ENCODE results near the gene HNRNPF.
"Not testable (repeated sequence)": the region's sequence is repeated elsewhere in the genome, so short reads cannot be mapped to it uniquely, and the experiment has no call there.

The HNRNPF gene

DNA sequence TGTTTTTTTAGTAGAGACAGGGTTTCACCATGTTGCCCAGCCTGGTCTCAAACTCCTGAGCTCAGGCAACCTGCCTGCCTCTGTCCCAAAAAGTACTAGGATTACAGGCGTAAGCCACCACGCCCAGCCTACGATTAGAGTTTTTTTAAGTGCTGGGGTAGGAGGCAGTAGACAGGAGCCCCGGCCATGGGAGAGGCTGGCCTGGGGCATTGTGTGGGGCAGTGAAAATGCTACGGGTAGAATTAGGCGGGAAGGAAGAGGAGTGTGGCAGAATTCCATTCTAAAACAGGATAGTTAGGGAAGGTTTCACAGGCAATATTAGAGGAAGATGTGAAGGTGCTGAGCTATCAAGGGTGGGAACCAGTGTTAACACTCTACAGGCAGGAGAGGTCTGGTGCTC is 68.9 kb downstream of the HNRNPF start:
- TF ChIP-seq, protein P1, sequence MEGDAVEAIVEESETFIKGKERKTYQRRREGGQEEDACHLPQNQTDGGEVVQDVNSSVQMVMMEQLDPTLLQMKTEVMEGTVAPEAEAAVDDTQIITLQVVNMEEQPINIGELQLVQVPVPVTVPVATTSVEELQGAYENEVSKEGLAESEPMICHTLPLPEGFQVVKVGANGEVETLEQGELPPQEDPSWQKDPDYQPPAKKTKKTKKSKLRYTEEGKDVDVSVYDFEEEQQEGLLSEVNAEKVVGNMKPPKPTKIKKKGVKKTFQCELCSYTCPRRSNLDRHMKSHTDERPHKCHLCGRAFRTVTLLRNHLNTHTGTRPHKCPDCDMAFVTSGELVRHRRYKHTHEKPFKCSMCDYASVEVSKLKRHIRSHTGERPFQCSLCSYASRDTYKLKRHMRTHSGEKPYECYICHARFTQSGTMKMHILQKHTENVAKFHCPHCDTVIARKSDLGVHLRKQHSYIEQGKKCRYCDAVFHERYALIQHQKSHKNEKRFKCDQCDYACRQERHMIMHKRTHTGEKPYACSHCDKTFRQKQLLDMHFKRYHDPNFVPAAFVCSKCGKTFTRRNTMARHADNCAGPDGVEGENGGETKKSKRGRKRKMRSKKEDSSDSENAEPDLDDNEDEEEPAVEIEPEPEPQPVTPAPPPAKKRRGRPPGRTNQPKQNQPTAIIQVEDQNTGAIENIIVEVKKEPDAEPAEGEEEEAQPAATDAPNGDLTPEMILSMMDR (IDR thresholded peaks at IDR 0.05; ENCODE audit: control extremely low read depth, extremely low read depth, low read depth, missing control alignments), result no peak
- ChIA-PET POLR2A (no interaction called here), CTCF (interaction anchor here (1.1 kb wide), 1 partner anchor 56 kb away, joined by 3 read pairs; no protein-coding TSS in a partner anchor)
- DNase-seq (ENCODE audit: extremely low spot score), result no peak

DNA sequence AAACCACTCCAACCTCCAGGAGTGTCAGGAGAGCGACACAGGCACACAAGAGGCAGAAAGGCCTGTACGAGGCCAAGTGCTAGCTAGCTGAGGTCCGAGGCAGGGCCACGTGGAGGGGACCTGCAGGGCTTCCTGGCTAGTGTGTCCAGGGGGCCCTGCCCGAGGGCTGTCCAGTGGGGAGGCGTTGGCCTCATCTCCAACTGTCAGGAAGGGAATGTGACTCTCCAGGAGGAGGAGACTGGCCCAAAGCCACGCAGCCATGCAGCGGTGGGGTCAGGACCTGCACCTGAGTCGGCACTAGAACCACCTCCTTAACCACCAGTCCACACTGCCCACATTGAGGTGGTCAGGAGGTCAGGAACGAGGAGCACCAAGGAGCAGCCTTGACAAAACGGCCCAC is 69.8 kb downstream of the HNRNPF start:
- POLR2A ChIA-PET, result no interaction called here
- TF ChIP-seq, protein P1 (IDR thresholded peaks at IDR 0.05; ENCODE audit: control extremely low read depth, extremely low read depth, low read depth, missing control alignments), result no peak
- CTCF ChIA-PET, result interaction anchor here (0.8 to 1.5 kb wide), 3 partner anchors 9 to 326 kb away, joined by 3 to 11 read pairs (median 3); no protein-coding TSS in a partner anchor
- no peak for DNase-seq (ENCODE audit: extremely low spot score)

DNA sequence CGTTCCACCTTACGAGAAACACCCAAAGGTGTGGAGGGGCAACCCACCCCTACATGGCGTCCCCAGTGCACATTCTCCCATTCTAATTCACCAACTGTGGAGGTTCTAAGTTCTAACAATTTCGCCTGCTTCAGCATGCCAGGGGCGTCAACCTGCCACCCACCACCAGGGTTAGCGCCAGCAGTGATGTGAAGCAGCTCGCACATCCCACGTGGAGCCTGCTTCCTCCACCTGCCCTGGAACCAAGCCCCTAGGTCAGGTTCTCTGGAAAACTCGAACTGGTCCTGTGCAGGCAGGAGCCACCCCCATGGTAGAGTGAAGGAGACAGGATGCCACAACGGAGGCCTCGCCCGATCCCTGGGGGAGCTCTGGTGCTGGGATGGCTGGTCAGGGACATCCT is 70.9 kb downstream of the HNRNPF start:
- no peak for DNase-seq (ENCODE audit: extremely low spot score)
- TF ChIP-seq, protein P1 (IDR thresholded peaks at IDR 0.05; ENCODE audit: control extremely low read depth, extremely low read depth, low read depth, missing control alignments), result no peak
- POLR2A ChIA-PET, result no interaction called here
- CTCF ChIA-PET, result interaction anchor here (0.8 to 1.5 kb wide), 3 partner anchors 10 to 325 kb away, joined by 3 to 11 read pairs (median 3); no protein-coding TSS in a partner anchor

DNA sequence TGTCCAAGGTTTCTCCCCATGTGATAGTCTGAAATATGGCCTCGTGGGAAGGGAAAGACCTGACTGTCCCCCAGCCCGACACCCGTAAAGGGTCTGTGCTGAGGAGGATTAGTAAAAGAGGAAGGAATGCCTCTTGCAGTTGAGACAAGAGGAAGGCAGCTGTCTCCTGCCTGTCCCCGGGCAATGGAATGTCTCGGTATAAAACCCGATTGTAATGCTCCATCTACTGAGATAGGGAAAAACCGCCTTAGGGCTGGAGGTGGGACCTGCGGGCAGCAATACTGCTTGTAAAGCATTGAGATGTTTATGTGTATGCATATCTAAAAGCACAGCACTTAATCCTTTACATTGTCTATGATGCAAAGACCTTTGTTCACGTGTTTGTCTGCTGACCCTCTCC is 71.5 kb downstream of the HNRNPF start:
- POLR2A ChIA-PET; CTCF ChIA-PET; DNase-seq (ENCODE audit: extremely low spot score): not testable (repeated sequence)

DNA sequence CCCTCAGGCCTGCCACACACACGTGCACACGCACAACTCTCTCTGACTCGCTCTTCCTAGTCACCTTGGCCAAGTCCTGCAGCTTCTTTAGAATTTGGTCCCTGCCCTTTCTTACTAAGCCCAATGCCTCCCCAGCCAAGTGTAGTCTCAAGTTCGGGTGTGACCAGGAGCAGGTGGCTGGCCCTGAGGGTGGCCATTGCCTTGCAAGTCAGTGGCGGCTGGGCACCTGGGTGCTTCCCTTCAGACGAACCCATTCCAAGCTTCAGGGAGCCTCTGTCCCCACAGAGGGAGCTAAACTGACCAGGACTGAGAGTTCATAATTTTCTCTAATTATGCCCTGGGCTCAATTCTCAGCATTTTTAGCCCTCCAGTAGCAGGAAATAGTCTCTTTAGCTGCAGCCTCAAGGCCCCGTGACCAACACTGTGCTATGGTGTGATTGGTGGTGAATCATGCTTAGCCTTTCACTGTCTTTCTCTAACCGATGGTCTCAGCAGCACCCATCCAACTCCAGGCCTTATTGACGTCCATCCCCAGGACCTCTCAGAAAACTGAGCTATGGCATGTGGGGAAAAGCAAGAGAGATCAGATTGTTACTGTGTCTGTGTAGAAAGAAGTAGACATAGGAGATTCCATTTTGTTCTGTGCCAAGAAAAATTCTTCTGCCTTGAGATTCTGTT is 72.2 kb downstream of the HNRNPF start:
- TF ChIP-seq, protein P1 (IDR thresholded peaks at IDR 0.05; ENCODE audit: control extremely low read depth, extremely low read depth, low read depth, missing control alignments), result no peak
- DNase-seq (ENCODE audit: extremely low spot score), result no peak
- CTCF ChIA-PET, result interaction anchor here (1.0 kb wide), 1 partner anchor 17 kb away, joined by 3 read pairs; no protein-coding TSS in a partner anchor
- POLR2A ChIA-PET, result no interaction called here

DNA sequence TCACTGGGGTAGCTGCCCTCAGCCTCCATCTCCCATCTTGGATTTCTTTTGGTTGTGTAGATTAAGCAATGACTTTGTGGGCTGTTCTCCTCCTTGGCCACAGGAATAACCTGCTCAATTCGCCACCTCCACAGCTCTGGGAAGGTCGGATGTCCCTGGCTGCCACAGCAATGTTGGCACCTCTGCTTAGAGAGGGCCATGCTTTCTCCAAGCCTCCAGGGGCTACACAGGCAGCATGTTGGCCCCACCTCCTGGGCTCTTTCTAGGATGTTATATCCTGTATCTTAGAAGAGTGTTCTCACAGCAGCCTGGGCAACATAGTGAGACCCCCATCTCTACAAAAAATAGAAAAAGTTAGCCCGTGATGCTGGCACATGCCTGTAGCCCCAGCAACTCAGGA is 72.9 kb downstream of the HNRNPF start:
- DNase-seq (ENCODE audit: extremely low spot score), result no peak
- POLR2A ChIA-PET, result no interaction called here
- CTCF ChIA-PET, result interaction anchor here (1.0 kb wide), 1 partner anchor 16 kb away, joined by 3 read pairs; no protein-coding TSS in a partner anchor
- TF ChIP-seq, protein P1 (IDR thresholded peaks at IDR 0.05; ENCODE audit: control extremely low read depth, extremely low read depth, low read depth, missing control alignments), result no peak
